Myocyte (in vitro differentiated cells): ENCODE data around the gene LAIR1. TPM values are rescaled to one million over a fixed set of nuclear protein-coding genes. Genes with fewer than 3 reads are reported as not detected.
"Not testable (repeated sequence)": the region's sequence is repeated elsewhere in the genome, so short reads cannot be mapped to it uniquely, and the experiment has no call there.

ENCODE experiments used
- DNase-seq: peaks from one replicate; pipeline ENCODE4 v3.0.0-alpha.2; 2012; ENCODE audit warnings: low read depth
- total RNA-seq: library from RNA; depleted of rRNA; stranded (reverse); fragments of >200 nt; gene quantifications from 2 replicates; pipeline ENCODE4 v1.2.3, GENCODE V29; 2014

LAIR1 gene
- total RNA-seq, 1 donor from 2014 or later: not detected

- no peak for DNase-seq
These were observed 20.9 kb downstream of the LAIR1 start for GRCh38 chr19:54343868-54344267.

GRCh38 chr19:54341295-54341694 is 23.4 kb downstream of the LAIR1 start:
- no peak for DNase-seq

- no peak for DNase-seq
These were observed 24.9 kb downstream of the LAIR1 start for GRCh38 chr19:54339646-54340358.

GRCh38 chr19:54338521-54338920 is 26.2 kb downstream of the LAIR1 start:
- no peak for DNase-seq

GRCh38 chr19:54337858-54338230 is 26.9 kb downstream of the LAIR1 start:
- no peak for DNase-seq

GRCh38 chr19:54336893-54337857 is 27.6 kb downstream of the LAIR1 start:
- no peak for DNase-seq

- no peak for DNase-seq
These were observed 28.5 kb downstream of the LAIR1 start for GRCh38 chr19:54335979-54336892.

- DNase-seq: no peak
These were observed 29.6 kb downstream of the LAIR1 start for GRCh38 chr19:54335164-54335563.

- DNase-seq: no peak
These were observed 31.0 kb downstream of the LAIR1 start for GRCh38 chr19:54333586-54334298.

- DNase-seq: no peak
These were observed 32.6 kb downstream of the LAIR1 start for GRCh38 chr19:54332149-54332548.

GRCh38 chr19:54331626-54332025 is 33.1 kb downstream of the LAIR1 start:
- no peak for DNase-seq

GRCh38 chr19:54329476-54330165 is 35.1 kb downstream of the LAIR1 start:
- DNase-seq: no peak

GRCh38 chr19:54328781-54329180 is 36.0 kb downstream of the LAIR1 start:
- DNase-seq: not testable (repeated sequence)

GRCh38 chr19:54325631-54326030 is 39.1 kb downstream of the LAIR1 start:
- DNase-seq: no peak

- DNase-seq: peak; percentile 44
These were observed 39.5 kb downstream of the LAIR1 start for GRCh38 chr19:54325194-54325621.

- DNase-seq: no peak
These were observed 40.7 kb downstream of the LAIR1 start for GRCh38 chr19:54324071-54324470.

GRCh38 chr19:54322934-54323333 is 41.8 kb downstream of the LAIR1 start:
- not testable (repeated sequence) for DNase-seq

GRCh38 chr19:54322295-54322694 is 42.4 kb downstream of the LAIR1 start:
- not testable (repeated sequence) for DNase-seq

- DNase-seq: no peak
These were observed 44.6 kb downstream of the LAIR1 start for GRCh38 chr19:54319892-54320670.
